ENCODE data around the gene KSR2.

KSR2 gene

DNA sequence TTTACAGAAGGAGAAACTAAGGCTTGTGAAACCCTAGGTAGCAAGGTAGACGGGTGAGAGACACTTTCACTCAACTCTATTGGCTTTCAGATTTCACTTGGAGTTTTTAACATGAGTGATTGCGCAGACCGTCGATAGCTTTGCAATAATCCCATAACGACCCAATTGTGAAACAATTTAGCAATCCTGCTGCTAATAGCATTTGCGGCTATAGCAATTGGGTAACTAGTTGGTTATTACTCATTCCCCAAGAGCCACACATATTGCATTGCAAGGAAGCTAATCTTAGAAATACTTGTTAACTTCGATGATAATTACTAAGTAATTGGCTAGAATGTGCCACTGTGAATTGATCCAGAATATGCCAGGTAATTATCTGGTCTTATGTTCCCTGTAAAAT lies 447.4 kb downstream of the KSR2 start:
- DNase-seq: no peak

DNA sequence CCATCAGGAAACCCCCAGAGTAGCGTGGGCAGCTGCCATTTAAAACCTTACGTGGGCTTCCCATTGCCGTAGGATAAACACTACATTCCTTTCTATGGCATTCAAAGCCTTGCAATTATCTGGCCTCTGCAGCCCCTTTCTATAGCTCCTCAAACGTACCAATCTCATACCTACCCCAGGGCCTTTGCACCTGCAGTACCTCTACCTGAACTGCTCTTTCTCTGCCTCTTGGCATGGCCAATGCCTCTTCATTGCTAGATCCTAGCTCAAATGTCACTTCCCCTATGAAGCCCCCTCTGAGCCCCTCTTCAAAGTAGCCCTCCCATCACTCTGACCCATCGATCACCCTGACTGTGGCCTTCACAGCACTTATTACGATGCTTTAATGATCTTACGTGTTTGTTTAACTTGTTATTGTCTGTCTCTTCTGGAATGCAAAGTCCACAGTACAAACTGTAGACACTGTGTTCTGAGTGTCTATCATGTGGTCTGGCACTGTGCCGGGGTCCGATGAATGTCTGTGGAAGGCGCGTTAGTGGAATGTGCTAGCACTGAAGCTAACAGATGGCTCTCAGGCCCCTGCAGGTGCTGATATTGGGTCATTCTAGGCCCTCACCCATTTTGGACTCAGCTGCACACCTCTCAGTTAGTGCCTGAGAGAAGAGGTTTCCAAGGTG lies 450.1 kb downstream of the KSR2 start:
- DNase-seq: no peak

DNA sequence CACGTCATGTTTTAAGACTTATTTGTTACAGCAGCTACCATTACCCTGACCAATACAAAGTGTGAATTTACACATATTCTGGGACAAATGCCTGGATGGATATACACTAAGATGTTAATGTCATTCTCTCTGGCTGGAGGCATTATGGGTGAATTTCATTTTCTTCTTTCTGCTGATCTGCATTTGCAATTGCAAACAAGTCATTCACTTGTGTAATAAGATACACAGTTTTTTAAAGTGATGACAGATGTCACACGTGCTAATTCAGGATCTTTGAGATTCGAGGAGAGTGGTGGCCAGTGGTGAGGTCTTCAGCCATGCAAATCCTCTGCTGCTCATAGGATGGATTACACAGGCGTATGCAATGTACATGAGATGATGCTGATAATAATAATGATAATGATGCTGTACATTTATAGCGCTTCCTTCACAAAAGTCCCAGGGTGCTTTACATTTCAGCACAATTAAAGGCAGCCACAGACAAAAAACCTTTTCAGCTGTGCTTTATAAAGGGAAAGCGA lies 451.5 kb downstream of the KSR2 start:
- no peak for DNase-seq

DNA sequence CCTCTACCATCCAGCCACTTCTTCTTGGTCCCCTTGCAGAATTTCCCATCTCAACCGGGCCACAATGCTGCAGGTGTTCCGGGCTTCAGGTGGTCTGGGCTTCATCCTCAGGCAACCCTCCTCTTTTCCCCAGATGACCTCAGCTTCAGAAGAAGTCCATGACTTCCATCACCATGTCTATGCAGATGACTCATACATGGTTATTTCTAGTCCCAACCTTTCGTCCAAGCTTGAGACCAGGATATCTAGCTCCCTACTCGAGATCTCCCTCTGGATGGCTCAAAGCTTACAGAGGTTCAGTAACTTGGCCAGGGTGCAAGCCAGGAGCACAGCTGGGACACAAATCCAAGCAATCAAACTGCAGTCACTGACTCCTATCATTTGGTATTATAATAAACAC lies 452.8 kb downstream of the KSR2 start:
- DNase-seq: no peak

DNA sequence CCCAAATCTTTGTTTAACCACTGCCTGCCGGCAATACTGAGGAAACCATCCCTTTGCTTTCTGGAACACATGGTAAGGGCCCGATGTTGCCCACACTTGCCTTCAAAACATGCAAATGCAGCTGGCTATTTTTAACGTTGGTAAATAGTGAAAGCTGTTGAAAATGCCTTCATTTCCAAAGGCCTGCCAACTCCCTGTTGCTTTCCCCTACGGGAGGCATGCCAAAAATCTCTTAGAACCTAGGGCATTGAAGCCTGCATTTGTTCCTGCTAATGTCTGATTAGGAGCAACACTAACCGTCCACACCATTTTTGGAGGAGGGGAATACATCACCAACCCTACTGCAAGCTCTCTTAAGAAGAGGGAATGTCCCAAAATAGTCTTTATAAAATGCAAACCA lies 454.8 kb downstream of the KSR2 start:
- no peak for DNase-seq

DNA sequence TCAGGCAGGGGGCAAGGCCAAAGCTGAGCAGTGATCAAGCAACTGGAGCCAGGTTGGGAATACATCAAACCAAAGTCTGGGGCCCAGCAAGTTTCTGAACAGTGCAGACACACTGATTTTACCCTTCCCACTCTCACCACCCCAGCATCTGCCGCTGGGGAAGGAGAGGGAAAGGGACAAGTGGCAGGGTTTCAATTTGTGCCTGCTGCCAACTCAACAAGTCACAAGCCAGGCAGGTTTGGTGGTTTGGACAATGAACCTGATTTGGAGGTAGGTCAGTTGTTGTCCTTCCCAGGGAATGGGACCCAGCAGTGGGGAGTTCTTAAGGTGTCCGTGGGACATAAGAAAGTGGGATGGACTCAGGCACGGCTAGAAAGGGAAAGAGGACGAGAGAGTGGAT lies 455.4 kb downstream of the KSR2 start:
- no peak for DNase-seq

DNA sequence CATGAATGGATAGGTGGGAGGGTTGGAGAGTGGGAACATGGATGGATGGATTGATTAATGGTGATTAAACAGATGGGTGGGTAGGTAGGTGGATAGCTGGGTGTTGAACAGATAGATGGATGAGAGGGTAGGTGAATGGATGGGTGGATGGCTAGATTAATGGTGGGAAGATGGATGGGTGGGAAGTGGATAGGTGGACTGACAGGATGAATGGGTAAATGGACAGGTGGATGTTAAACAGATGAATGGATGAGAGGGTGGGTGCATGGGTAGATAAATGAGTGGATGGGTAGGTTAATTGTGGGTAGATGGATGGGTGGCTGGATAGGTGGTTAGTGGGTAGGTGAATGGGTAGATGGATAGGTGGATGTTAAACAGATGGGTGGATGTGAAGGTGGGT lies 460.3 kb downstream of the KSR2 start:
- DNase-seq: no peak

DNA sequence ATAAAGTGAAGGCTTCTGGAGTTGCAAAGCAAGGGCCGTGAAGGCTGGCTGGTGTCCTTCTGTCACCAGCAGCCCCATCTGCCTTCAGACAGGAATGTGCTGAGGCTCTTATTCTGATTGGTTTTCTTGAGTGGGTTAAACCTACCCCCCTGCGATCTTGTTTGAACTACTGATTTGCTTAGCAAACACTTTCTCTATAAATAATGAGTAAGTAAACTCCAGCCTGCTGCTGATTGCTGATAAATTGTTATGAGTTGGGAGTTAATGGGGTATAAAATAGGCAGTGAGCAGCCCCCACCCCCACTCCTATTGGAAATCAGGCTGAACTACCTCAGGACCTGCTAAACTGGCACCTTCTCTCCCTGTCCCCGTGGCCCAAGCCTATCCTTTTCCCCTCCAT lies 461.2 kb downstream of the KSR2 start:
- DNase-seq: no peak

DNA sequence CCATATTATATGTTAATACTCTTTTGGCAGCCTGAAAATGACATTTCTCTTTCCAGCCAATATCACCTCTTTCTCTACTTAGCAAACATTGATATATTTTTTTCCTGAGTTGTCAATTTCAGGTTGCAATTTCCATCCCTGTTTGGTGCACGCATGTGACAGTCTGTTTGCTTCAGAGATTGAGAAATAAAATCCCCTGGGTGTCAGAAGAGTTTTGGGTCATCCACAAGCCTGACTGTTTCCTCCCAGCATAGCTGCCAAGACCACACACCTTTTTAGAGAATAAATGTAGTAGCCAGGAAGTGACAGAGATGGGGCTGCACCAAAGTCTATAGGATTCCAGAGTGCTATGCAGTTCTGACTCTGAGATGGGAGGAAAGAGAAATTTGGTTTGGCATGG lies 462.5 kb downstream of the KSR2 start:
- no peak for DNase-seq

DNA sequence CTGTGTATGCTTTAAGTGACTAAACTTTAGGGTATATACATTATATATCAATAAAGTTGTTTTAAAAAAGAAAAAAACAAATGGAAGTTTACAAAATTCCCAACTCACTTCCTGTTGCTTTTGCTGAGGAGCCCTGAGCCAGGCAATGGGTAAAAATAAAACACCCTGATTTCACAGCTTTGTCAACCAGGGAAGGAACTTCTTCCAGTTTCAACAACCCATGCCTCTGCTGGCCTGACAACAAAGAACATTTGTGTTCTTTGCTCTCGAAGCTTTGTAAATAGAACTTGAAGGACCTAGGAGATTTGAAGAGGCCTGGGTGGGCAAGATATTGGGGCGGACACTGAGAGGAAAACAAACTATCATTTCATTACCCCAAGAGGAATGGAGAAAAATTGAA lies 466.2 kb downstream of the KSR2 start:
- no peak for DNase-seq

DNA sequence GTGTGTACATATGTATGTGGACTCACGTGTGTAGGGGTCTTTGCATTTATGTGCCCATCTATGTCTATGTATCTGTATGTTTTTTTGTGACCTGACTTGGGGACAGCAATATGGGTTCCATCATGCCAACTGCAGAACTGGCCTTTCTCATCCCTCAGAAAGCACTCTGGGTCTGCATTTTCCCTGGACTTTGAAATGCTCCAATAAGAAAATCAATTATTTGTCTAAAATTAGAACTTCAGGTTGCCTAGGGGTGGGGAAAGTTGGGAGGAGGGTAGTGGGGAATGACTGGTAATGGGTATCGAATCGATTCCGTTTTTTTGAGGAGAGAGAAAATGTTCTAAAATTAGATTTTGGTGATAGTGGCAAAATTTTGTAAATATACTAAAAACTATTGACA lies 466.6 kb downstream of the KSR2 start:
- no peak for DNase-seq

DNA sequence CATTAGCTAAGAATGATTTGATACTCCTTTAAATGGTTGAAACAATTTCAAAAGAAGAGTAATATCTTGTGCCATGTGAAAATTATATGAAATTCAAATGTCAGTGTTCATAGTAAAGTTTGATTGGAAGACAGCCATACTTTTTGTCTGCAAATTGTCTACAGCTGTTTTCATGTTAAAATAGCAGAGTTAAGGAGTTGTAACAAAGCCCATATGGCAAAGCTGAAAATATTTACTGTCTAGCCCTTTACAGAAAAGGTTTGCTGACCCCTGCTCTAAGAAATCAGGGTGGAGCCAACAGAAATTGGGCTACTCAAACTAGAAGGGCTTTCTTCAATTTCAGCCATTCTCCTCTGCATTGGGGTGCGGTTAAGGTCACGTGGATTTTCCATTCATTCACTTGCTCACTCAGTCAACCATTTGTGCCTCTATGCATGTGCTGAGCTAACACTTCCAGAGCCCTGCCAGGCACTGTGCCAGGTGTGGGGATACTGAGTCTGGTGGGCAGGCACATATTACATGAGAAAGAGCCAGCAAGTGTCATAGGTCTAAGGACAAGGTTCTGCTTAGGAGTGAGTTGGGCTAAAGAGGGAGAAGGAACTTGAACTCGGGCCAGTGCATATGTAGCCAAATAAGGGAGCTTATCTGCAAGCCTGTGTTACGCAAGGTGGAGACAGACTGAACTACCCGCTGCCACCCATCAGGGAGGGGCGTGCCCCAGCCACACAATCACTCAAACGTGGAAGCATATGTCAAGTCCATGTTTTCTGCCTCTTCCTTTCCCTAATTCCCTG lies 467.5 kb downstream of the KSR2 start:
- no peak for DNase-seq

DNA sequence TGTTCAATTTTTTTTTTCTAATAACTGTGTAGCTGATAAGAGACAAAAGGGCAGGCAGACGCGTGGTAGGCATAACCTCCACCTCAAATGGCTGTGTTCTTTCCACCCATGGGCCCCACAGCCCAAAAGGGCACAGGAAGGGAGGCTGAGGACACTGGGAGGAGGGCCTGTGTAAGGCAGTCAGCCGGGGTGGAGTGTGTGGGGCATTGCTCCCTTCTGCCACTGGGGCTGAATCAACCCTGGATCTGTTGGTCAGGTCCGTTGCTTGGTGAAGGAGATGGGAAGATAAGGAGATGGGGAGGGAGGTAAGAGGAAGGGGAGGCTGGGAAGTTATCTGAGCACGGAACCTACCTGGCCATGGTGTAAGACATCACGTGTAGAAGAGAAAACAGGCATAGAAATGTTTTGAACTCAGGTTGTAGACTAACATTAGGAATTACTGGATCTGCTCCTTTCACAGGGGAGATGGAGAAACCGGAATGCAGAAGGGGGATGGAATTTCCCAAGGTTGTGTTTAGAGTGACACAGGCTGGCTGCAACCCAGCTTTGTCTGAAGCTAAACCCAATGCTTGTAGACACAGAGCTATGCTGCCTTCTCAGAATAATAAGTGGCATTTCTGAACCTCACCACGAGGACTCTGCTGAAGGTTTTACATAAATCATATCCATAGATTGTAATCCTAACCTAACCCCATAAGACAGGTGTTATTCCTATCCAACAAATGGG lies 468.9 kb downstream of the KSR2 start:
- no peak for DNase-seq

DNA sequence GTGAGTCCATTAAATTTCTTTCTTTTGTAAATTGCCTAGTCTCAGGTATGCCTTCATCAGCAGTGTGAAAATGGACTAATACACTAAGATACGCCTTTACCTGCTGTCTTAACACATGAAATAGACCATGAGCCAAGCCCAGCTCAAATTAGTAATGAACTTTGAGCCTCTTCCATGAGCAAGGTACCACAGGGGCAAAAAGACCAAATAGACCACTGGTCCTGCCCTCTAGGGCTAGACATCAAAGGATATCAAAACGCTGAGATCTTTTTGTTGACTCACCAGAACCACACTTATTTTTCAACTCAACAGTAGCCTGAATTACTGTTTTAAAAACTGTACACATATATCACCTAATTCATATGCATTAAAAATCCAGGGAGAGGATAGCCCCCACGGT lies 469.9 kb downstream of the KSR2 start:
- DNase-seq: no peak

DNA sequence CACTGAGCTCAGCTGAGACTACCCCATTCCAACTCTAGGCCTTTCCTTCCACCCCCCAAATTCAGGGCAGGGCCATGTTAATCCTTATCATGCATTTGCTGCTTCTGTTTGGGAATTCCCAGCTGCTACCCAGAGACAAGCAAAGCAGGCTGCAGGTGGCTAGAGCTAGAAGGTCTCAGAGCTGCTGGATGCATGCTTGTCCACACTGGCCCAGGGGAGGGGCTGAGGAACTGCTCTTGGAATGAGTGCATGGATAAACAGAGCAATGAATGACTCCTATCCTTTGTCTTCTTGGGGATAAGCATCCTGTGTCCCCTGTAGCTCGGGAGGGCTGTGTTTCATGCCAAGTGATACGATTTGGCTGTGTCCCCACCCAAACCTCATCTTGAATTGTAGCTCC lies 470.5 kb downstream of the KSR2 start:
- no peak for DNase-seq

DNA sequence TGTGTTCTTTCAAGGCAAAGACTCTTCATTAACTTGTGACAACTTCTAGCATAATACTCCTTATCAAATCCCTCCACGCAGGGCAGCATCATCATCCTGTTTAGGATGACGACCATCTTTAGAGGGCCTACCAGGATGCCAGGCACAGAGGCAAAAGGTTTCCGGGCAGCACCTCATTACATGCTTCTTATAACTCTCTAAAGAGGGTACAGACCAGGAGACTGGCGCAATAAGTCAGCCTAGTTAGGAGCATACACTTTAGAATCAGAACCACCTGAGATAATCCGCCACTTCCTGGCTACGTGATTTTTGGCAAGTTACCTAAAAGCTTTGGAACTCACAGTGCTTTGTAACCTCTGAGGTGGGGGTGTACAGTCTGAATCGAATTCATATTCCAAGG lies 471.4 kb downstream of the KSR2 start:
- DNase-seq: no peak

DNA sequence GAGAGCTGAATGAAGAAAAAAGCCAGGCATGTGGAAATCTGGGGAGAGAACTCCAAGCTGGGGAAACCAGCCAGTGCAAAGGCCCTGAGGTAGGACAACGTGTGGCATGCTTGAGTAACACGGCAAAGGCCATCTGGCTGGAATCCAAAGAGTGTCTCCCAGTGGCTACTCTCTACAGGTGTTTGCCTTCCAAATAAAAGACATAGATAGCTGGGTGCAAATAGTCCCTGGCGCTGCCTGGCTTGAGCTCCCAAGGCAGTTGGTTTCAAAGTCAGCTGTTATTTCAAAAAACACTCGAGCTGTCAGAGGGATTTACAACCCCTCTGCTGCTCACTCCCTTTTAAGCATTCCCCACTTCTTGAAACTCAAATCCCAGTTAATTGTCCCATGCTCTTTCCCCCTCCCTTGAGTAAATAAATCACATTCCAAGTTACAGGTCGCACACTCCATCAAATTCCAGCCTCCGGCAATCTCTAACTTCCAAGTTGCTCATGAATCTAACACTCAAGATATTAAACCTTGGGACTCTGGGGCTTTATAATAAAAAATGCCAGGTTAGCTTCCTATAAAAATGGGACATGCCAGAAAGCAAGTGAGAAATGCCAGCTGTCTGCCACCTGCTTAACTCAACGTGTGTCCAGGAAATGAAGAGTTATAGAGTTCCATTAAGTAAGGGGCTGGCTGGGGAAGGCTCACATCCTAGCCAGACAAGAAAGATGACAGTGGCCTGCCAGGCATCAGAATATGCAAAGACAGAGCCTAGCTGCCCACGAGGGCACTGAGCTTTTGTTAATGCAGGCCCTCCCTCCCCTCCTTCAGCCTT lies 473.7 kb downstream of the KSR2 start:
- no peak for DNase-seq

DNA sequence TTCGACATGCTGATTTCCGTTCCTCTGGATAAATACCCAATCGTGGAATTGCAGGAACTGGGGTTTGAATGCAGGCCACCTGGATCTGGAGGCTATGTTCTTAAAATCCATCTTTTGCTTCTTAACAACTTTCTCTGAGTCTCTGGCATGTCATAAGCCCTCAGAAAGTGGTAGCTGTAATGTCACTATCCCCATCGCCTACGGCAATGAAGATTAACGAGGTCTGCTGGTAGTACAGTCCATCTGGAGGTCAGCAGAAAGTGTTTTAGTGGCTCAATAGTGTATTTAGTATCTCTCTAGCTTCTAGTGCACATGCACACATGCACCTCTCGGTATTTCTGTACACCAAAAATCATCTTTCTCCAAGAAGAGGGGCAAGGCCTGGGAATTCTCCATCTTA lies 477.1 kb downstream of the KSR2 start:
- DNase-seq: no peak

DNA sequence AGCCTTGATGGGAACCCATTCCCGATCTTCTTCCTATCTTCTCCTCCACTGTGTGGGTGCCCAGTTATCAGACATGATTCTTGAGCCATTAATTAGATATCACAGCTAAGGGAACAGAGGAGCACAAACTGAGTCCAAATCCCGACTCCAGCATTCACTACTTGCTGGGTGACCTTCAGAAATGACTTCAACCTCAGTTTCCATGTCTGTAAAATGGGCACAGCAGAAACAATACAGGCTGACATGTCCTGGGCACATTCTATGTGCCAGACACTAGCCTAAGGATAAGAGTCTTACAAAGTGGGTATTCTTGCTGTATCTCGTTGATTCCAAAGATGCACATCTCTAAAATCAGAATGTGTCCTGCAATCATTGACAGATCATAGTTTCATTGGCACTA lies 478.7 kb downstream of the KSR2 start:
- no peak for DNase-seq

DNA sequence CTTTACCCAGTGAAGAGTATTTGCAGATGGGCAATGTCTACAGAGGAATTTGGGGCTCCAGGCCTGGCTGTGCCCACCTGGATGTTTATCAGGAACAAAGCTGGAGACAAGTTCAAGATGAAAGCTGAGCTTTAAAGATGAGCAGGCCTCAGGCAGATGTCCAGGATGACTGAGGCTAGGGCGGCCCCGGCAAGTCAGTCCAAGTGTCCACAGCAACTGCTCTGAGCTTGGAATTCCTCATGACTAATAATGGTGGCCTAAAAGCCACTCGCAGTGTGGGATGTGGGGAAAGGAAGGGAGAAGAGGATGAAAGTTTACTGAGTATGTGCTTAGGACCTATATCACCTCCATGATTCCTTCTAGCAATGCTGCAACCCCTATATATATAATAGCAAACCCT lies 479.1 kb downstream of the KSR2 start:
- no peak for DNase-seq

DNA sequence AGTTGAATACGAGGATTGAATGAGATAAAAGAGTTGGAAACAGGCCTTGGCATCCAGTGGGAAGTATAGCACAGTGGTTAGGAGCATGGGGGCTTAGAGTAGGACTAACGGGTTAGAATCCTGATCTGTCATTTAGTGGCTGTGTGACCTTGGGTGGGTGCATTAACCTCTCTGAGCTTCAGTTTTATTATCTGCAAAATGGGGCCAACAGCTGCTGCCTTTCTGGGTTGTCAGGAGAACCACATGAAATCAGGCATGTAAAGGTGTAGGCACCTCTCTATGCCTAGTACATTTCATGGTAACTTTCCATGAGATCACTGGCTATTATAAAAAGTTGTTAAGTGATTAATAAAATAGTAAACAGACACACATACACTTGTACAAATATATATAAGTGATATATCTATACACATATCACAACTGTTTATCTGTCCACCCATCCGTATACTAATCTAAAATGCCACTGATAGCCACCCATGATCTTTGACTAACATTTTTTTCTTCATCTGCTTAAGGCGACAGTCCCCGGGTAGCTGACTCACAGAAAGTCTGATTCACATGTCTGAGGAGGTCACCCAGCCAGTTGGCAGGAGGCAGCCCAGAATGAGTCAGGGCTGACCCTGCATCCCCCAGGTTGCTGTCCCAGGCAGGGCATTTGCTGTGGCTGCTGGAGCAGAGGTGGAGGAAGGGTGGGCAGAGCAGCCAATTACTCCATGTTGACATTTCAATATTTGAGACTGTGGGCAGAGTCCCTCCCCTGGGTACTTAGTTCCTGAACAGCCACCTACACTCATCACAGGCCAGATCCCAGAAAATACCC lies 481.7 kb downstream of the KSR2 start:
- no peak for DNase-seq

All from activated CD4-positive, alpha-beta T cell treated with anti-CD3 and anti-CD28 coated beads, Interleukin-2, Interleukin-6, amounts not matched to agents 100 ng/mL and 50 ng/mL, durations not matched to agents 16 hours and 8 hours (primary cell).